ENCODE data around the gene CPSF3.

The CPSF3 gene

GRCh38 chr2:9405636-9406035 is 17.8 kb upstream of the CPSF3 start:
- Histone ChIP-seq H3K36me3 (ENCODE audit: control insufficient read depth, low read length) (peaks cover 27% of the 10 kb centered on the region), H3K27ac (ENCODE audit: low read depth, low read length) (no peak overlapping the region), H3K79me2 (ENCODE audit: control insufficient read depth, low read length) (no peaks in the 10 kb centered on the region), H3F3A (ENCODE audit: control insufficient read depth, insufficient read depth) (peaks cover 22% of the 10 kb centered on the region; the same call in 1 of the 2 replicates), H3K9me2 (replicated peaks; ENCODE audit: control insufficient read depth, low read length) (no peaks in the 10 kb centered on the region), H3K27me3 (ENCODE audit: control insufficient read depth, low read length) (no peaks in the 10 kb centered on the region), H4K20me1 (ENCODE audit: control insufficient read depth, insufficient read depth, low read depth, low read length) (peaks cover 6% of the 10 kb centered on the region; the same call in 1 of the 2 replicates), H3K4me2 (ENCODE audit: low read length) (no peak overlapping the region), H3K4me3 (ENCODE audit: low read length) (no peak overlapping the region), H3K4me1 (ENCODE audit: control insufficient read depth, low read length) (no peaks in the 10 kb centered on the region; the same call in 1 of the 2 replicates), H3K9me3 (ENCODE audit: control insufficient read depth, insufficient read depth, low read length) (no peaks in the 10 kb centered on the region)
- TF ChIP-seq EZH2phosphoT487 (IDR thresholded peaks at IDR 0.05; ENCODE audit: borderline replicate concordance, low read length) = no peak
- no peak for TF ChIP-seq CTCF (IDR thresholded peaks at IDR 0.05; ENCODE audit: low read depth, low read length, poor library complexity, severe bottlenecking)

- no peak for TF ChIP-seq CTCF (IDR thresholded peaks at IDR 0.05; ENCODE audit: low read depth, low read length, poor library complexity, severe bottlenecking)
- no peak for TF ChIP-seq EZH2phosphoT487 (IDR thresholded peaks at IDR 0.05; ENCODE audit: borderline replicate concordance, low read length)
- no peaks in the 10 kb centered on the region for H3K9me2 ChIP-seq (replicated peaks; ENCODE audit: control insufficient read depth, low read length)
- H3K9me3 ChIP-seq (ENCODE audit: control insufficient read depth, insufficient read depth, low read length) = no peaks in the 10 kb centered on the region
- no peak overlapping the region for H3K4me3 ChIP-seq (ENCODE audit: low read length)
- no peak overlapping the region for H3K4me2 ChIP-seq (ENCODE audit: low read length)
- H3K79me2 ChIP-seq (ENCODE audit: control insufficient read depth, low read length) = no peaks in the 10 kb centered on the region
- peaks cover 22% of the 10 kb centered on the region; the same call in 1 of the 2 replicates for H3F3A ChIP-seq (ENCODE audit: control insufficient read depth, insufficient read depth)
- H3K4me1 ChIP-seq (ENCODE audit: control insufficient read depth, low read length) = no peaks in the 10 kb centered on the region
- peaks cover 6% of the 10 kb centered on the region; the same call in 1 of the 2 replicates for H4K20me1 ChIP-seq (ENCODE audit: control insufficient read depth, insufficient read depth, low read depth, low read length)
- H3K27me3 ChIP-seq (ENCODE audit: control insufficient read depth, low read length) = no peaks in the 10 kb centered on the region
- H3K36me3 ChIP-seq (ENCODE audit: control insufficient read depth, low read length) = peaks cover 34% of the 10 kb centered on the region
- no peak overlapping the region for H3K27ac ChIP-seq (ENCODE audit: low read depth, low read length)
Observed at GRCh38 chr2:9406529-9407362, 16.7 kb upstream of the CPSF3 start.

GRCh38 chr2:9407363-9407811 is 16.1 kb upstream of the CPSF3 start:
- peaks cover 6% of the 10 kb centered on the region; the same call in 1 of the 2 replicates for H4K20me1 ChIP-seq (ENCODE audit: control insufficient read depth, insufficient read depth, low read depth, low read length)
- H3K27ac ChIP-seq (ENCODE audit: low read depth, low read length) = no peak overlapping the region
- H3F3A ChIP-seq (ENCODE audit: control insufficient read depth, insufficient read depth) = peaks cover 22% of the 10 kb centered on the region; the same call in 1 of the 2 replicates
- no peaks in the 10 kb centered on the region for H3K4me1 ChIP-seq (ENCODE audit: control insufficient read depth, low read length)
- H3K36me3 ChIP-seq (ENCODE audit: control insufficient read depth, low read length) = peaks cover 39% of the 10 kb centered on the region
- no peaks in the 10 kb centered on the region for H3K79me2 ChIP-seq (ENCODE audit: control insufficient read depth, low read length)
- no peak overlapping the region for H3K4me2 ChIP-seq (ENCODE audit: low read length)
- H3K9me3 ChIP-seq (ENCODE audit: control insufficient read depth, insufficient read depth, low read length) = no peaks in the 10 kb centered on the region
- H3K27me3 ChIP-seq (ENCODE audit: control insufficient read depth, low read length) = no peaks in the 10 kb centered on the region
- no peak overlapping the region for H3K4me3 ChIP-seq (ENCODE audit: low read length)
- no peaks in the 10 kb centered on the region for H3K9me2 ChIP-seq (replicated peaks; ENCODE audit: control insufficient read depth, low read length)
- TF ChIP-seq CTCF (IDR thresholded peaks at IDR 0.05; ENCODE audit: low read depth, low read length, poor library complexity, severe bottlenecking) (no peak), EZH2phosphoT487 (IDR thresholded peaks at IDR 0.05; ENCODE audit: borderline replicate concordance, low read length) (no peak)
